ENCODE measurements around the gene DHRS12. TPM values are rescaled to one million over a fixed set of nuclear protein-coding genes. Genes with fewer than 3 reads are reported as not detected.

Gene DHRS12
- total RNA-seq, 2 experiments from 2014 or later: 10.0 to 14.8 TPM

GRCh38 chr13:51815848-51816247 is 11.9 kb upstream of the DHRS12 start:
- peak overlapping the region; percentile 77 for H3K4me3 Mint-ChIP-seq
- ATAC-seq (ENCODE audit: poor library complexity) (no peak), DNase-seq (no peak)
- Histone ChIP-seq H3K4me1 (ENCODE audit: insufficient read depth, low read length) (peaks cover 85% of the 10 kb centered on the region), H3K27me3 (ENCODE audit: control insufficient read depth in 1 of 2, insufficient read depth in 2 of 2, low read length in 2 of 2) (no peaks in the 10 kb centered on the region), H3K9me3 (ENCODE audit: control insufficient read depth in 1 of 2, insufficient read depth in 1 of 2, low read length in 2 of 2) (peaks cover 0 to 3% of the 10 kb centered on the region in 2 experiments), H3K36me3 (ENCODE audit: insufficient read depth, low read length) (peaks cover 38% of the 10 kb centered on the region), H3K27ac (ENCODE audit: low read depth in 1 of 2, low read length in 2 of 2) (peak overlapping the region in 1 of 2 donors; percentile 9), H3K4me3 (ENCODE audit: low read length) (no peak overlapping the region)
- H3K27me3 Mint-ChIP-seq: no peaks in the 10 kb centered on the region
- peaks cover 93% of the 10 kb centered on the region for H3K4me1 Mint-ChIP-seq (ENCODE audit: low read depth)
- peaks cover 82% of the 10 kb centered on the region for H3K36me3 Mint-ChIP-seq (ENCODE audit: low read depth)
- intact Hi-C loops (cut with DNase I, micrococcal nuclease): loop anchor here (1.0 to 10.0 kb wide), 6 partner anchors 9 to 839 kb away; partner anchors contain the start of genes CKAP2 (in 1 of the 2), SUGT1 (in 1 of the 2) and VPS36 (in 1 of the 2)
- H3K9me3 Mint-ChIP-seq: no peaks in the 10 kb centered on the region
- peak overlapping the region; percentile 89 for H3K27ac Mint-ChIP-seq
- ChIA-PET POLR2A (interaction anchor here (0.6 to 8.1 kb wide), 10 partner anchors 10 to 365 kb away, joined by 3 to 110 read pairs (median 6); partner anchors contain the start of genes ALG11, INTS6 and TMEM272), CTCF (interaction anchor here (0.7 to 4.4 kb wide), 14 partner anchors 11 to 385 kb away, joined by 3 to 44 read pairs (median 4); partner anchors contain the start of genes TMEM272 and WDFY2)
- no peak for TF ChIP-seq CTCF (IDR thresholded peaks at IDR 0.05)

GRCh38 chr13:51814825-51815650 is 11.1 kb upstream of the DHRS12 start:
- Mint-ChIP-seq H3K27me3 (no peaks in the 10 kb centered on the region), H3K27ac (peak overlapping the region; percentile 89), H3K4me1 (ENCODE audit: low read depth) (peaks cover 84% of the 10 kb centered on the region), H3K36me3 (ENCODE audit: low read depth) (peaks cover 79% of the 10 kb centered on the region), H3K9me3 (no peaks in the 10 kb centered on the region), H3K4me3 (peak overlapping the region; percentile 77)
- no peaks in the 10 kb centered on the region for H3K27me3 ChIP-seq (ENCODE audit: control insufficient read depth in 1 of 2, insufficient read depth in 2 of 2, low read length in 2 of 2)
- H3K36me3 ChIP-seq (ENCODE audit: insufficient read depth, low read length): peaks cover 41% of the 10 kb centered on the region
- ChIA-PET POLR2A (interaction anchor here (0.7 to 8.1 kb wide), 11 partner anchors 8 to 364 kb away, joined by 3 to 110 read pairs (median 6); partner anchors contain the start of genes ALG11 and INTS6), CTCF (interaction anchor here (0.6 to 4.4 kb wide), 16 partner anchors 10 to 414 kb away, joined by 3 to 44 read pairs (median 4); partner anchors contain the start of genes TMEM272 and WDFY2)
- H3K4me3 ChIP-seq (ENCODE audit: low read length): peak overlapping the region; percentile 13
- peak overlapping the region in 1 of 2 donors; percentile 23 for H3K27ac ChIP-seq (ENCODE audit: low read depth in 1 of 2, low read length in 2 of 2)
- intact Hi-C loops (cut with DNase I, micrococcal nuclease): loop anchor here (1.0 to 10.0 kb wide), 6 partner anchors 10 to 840 kb away; partner anchors contain the start of genes CKAP2 (in 1 of the 2), SUGT1 (in 1 of the 2) and VPS36 (in 1 of the 2)
- DNase-seq (peak; percentile 56 to 88 (median 68)), ATAC-seq (ENCODE audit: poor library complexity) (peak; percentile 80)
- peaks cover 79% of the 10 kb centered on the region for H3K4me1 ChIP-seq (ENCODE audit: insufficient read depth, low read length)
- H3K9me3 ChIP-seq (ENCODE audit: control insufficient read depth in 1 of 2, insufficient read depth in 1 of 2, low read length in 2 of 2): peaks cover 0 to 3% of the 10 kb centered on the region in 2 experiments
- peak; percentile 89 for TF ChIP-seq CTCF (IDR thresholded peaks at IDR 0.05)

GRCh38 chr13:51814071-51814470 is 10.1 kb upstream of the DHRS12 start:
- no peak for TF ChIP-seq CTCF (IDR thresholded peaks at IDR 0.05)
- CTCF ChIA-PET: interaction anchor here (0.6 to 4.4 kb wide), 6 partner anchors 9 to 338 kb away, joined by 3 to 44 read pairs (median 4); no protein-coding TSS in a partner anchor
- DNase-seq: no peak
- Mint-ChIP-seq H3K9me3 (no peaks in the 10 kb centered on the region), H3K27ac (peak overlapping the region; percentile 89), H3K4me1 (ENCODE audit: low read depth) (peaks cover 75% of the 10 kb centered on the region), H3K27me3 (no peaks in the 10 kb centered on the region), H3K4me3 (peak overlapping the region; percentile 25), H3K36me3 (ENCODE audit: low read depth) (peaks cover 79% of the 10 kb centered on the region)
- H3K4me1 ChIP-seq (ENCODE audit: insufficient read depth, low read length): peaks cover 70% of the 10 kb centered on the region
- no peak overlapping the region for H3K4me3 ChIP-seq (ENCODE audit: low read length)
- H3K9me3 ChIP-seq (ENCODE audit: control insufficient read depth in 1 of 2, insufficient read depth in 1 of 2, low read length in 2 of 2): peaks cover 0 to 3% of the 10 kb centered on the region in 2 experiments
- POLR2A ChIA-PET: interaction anchor here (0.7 to 8.1 kb wide), 8 partner anchors 7 to 361 kb away, joined by 3 to 110 read pairs (median 6); partner anchors contain the start of gene INTS6
- no peak overlapping the region for H3K27ac ChIP-seq (ENCODE audit: low read depth in 1 of 2, low read length in 2 of 2)
- ATAC-seq (ENCODE audit: poor library complexity): no peak
- peaks cover 41% of the 10 kb centered on the region for H3K36me3 ChIP-seq (ENCODE audit: insufficient read depth, low read length)
- intact Hi-C loops (cut with DNase I, micrococcal nuclease): loop anchor here in 1 of 2 experiments (10.0 kb wide), 2 partner anchors 641 to 841 kb away; partner anchors contain the start of genes CKAP2, SUGT1 and VPS36
- H3K27me3 ChIP-seq (ENCODE audit: control insufficient read depth in 1 of 2, insufficient read depth in 2 of 2, low read length in 2 of 2): no peaks in the 10 kb centered on the region
